Gastrocnemius medialis (tissue), 4 donors: ENCODE results near the gene TRA2B. TPM values are rescaled to one million over a fixed set of nuclear protein-coding genes. Genes with fewer than 3 reads are reported as not detected.

Experiments
- ATAC-seq, 2 donors: fragments of 150-250 bp; one replicate each; pipeline ENCODE4 v1.9.1; 2016
- DNase-seq, 2 donors: peaks; one replicate each; pipeline ENCODE4 v3.0.0-alpha.2; 2019
- H3K27ac ChIP-seq, 4 donors: fragments of 200-600 bp; sonication (generic); 1 replicate in 1 of 4; 2 replicates in 3 of 4; pipeline ENCODE4 v1.5.1; 2016 to 2018; ENCODE audit warnings: mild to moderate bottlenecking in 2 of 4, moderate library complexity in 1 of 4
- H3K27me3 ChIP-seq, 3 donors: fragments of 200-600 bp; sonication (generic) in 2 of 3; 1 replicate in 1 of 3; 2 replicates in 2 of 3; pipeline versions ENCODE4 v1.5.1 to v1.6.0; 2016 to 2019; ENCODE audit warnings: mild to moderate bottlenecking in 1 of 3, moderate library complexity in 1 of 3
- H3K36me3 ChIP-seq, 2 donors: fragments of 200-600 bp; sonication (generic) in 1 of 2; one replicate each; pipeline ENCODE4 v1.5.1; 2017 to 2018
- H3K4me1 ChIP-seq, 2 donors: fragments of 200-600 bp; sonication (generic) in 1 of 2; one replicate each; pipeline ENCODE4 v1.5.1; 2016 to 2017; ENCODE audit warnings: mild to moderate bottlenecking in 2 of 2
- H3K4me3 ChIP-seq, 4 donors: fragments of 200-600 bp; sonication (generic) in 3 of 4; 1 replicate in 1 of 4; 2 replicates in 3 of 4; pipeline ENCODE4 v1.5.1; 2016 to 2019; ENCODE audit warnings: mild to moderate bottlenecking in 2 of 4
- H3K9me3 ChIP-seq, 3 donors: fragments of 200-600 bp; sonication (generic) in 2 of 3; 1 replicate in 1 of 3; 2 replicates in 2 of 3; pipeline ENCODE4 v1.5.1; 2016 to 2019
- CTCF ChIP-seq, 5 experiments: fragments of 450-650 bp in 3 of 5; fragments of 200-600 bp in 2 of 5; sonication (generic) in 2 of 5; IDR thresholded peaks in 4 of 5; conservative IDR thresholded peaks in 1 of 5; 1 replicate in 4 of 5; 2 replicates in 1 of 5; pipeline ENCODE4 v1.5.1; 2016 to 2019; ENCODE audit warnings: antibody characterized with exemption in 5 of 5, mild to moderate bottlenecking in 3 of 5, moderate library complexity in 3 of 5
- POLR2A ChIP-seq, 2 donors: fragments of 450-650 bp; IDR thresholded peaks; one replicate each; pipeline ENCODE4 v1.6.1; 2017; ENCODE audit warnings: antibody characterized with exemption in 2 of 2, mild to moderate bottlenecking in 2 of 2, moderate library complexity in 2 of 2
- in situ Hi-C, 4 donors: fragments of 200-750 bp; cut with MboI; loops; one replicate each; pipeline versions ENCODE4 v1.15.0 to v1.8.0; 2017; ENCODE audit warnings: low sequenced_read_pairs in 4 of 4
- intact Hi-C: fragments of 100-400 bp; cut with DNase I; formaldehyde crosslinking; loops from one replicate; pipeline ENCODE4 v1.15.1; 2023; ENCODE audit warnings: low total_unique reads
- total RNA-seq, 4 donors: library from RNA; depleted of rRNA; stranded (reverse); fragments of >200 nt; gene quantifications; one replicate each; pipeline versions ENCODE4 v1.1.0 to v1.2.3, GENCODE V29; 2016

Gene TRA2B
- total RNA-seq, 4 donors from 2014 or later, result 57.5 to 234 (median 65.1) TPM

- H3K4me3 ChIP-seq, result no peak overlapping the region
- H3K36me3 ChIP-seq, result no peaks in the 10 kb centered on the region
- no peak for DNase-seq
- in situ Hi-C loops (no loop called here), intact Hi-C loops (no loop called here)
- H3K4me1 ChIP-seq, result no peaks in the 10 kb centered on the region
- ATAC-seq, result no peak
- TF ChIP-seq POLR2A (IDR thresholded peaks at IDR 0.05), result no peak
- no peak for TF ChIP-seq CTCF (IDR thresholded peaks at IDR 0.05 in 4 of 5, conservative IDR thresholded peaks at IDR 0.05 in 1 of 5)
- H3K27me3 ChIP-seq, result no peaks in the 10 kb centered on the region
- H3K27ac ChIP-seq, result no peak overlapping the region
- H3K9me3 ChIP-seq, result no peaks in the 10 kb centered on the region
Measured at GRCh38 chr3:185968168-185968567, 30.4 kb upstream of the TRA2B start.

GRCh38 chr3:185966655-185967054 lies 28.8 kb upstream of the TRA2B start:
- Histone ChIP-seq H3K36me3 (no peaks in the 10 kb centered on the region), H3K27me3 (no peaks in the 10 kb centered on the region), H3K4me3 (no peak overlapping the region), H3K27ac (no peak overlapping the region), H3K9me3 (no peaks in the 10 kb centered on the region), H3K4me1 (no peaks in the 10 kb centered on the region)
- ATAC-seq, result no peak
- in situ Hi-C loops, result no loop called here
- TF ChIP-seq CTCF (IDR thresholded peaks at IDR 0.05 in 4 of 5, conservative IDR thresholded peaks at IDR 0.05 in 1 of 5) (no peak), POLR2A (IDR thresholded peaks at IDR 0.05) (no peak)
- intact Hi-C loops, result no loop called here
- no peak for DNase-seq

- no peaks in the 10 kb centered on the region for H3K36me3 ChIP-seq
- intact Hi-C loops, result no loop called here
- in situ Hi-C loops, result no loop called here
Measured at GRCh38 chr3:185965496-185965895, 27.7 kb upstream of the TRA2B start.

GRCh38 chr3:185961675-185962232 lies 23.9 kb upstream of the TRA2B start:
- no peak for ATAC-seq
- Histone ChIP-seq H3K4me1 (peaks cover 11 to 13% of the 10 kb centered on the region in 2 donors), H3K4me3 (no peak overlapping the region), H3K27me3 (no peaks in the 10 kb centered on the region), H3K27ac (no peak overlapping the region), H3K36me3 (no peaks in the 10 kb centered on the region), H3K9me3 (no peaks in the 10 kb centered on the region)
- DNase-seq, result no peak
- in situ Hi-C loops (no loop called here), intact Hi-C loops (no loop called here)
- TF ChIP-seq CTCF (IDR thresholded peaks at IDR 0.05 in 4 of 5, conservative IDR thresholded peaks at IDR 0.05 in 1 of 5), result no peak
- TF ChIP-seq POLR2A (IDR thresholded peaks at IDR 0.05), result no peak

More at GRCh38 chr3:185965496-185965895, 27.7 kb upstream of the TRA2B start:
- no peak overlapping the region for H3K27ac ChIP-seq
- H3K4me3 ChIP-seq, result no peak overlapping the region
- no peak for DNase-seq
- H3K9me3 ChIP-seq, result no peaks in the 10 kb centered on the region
- peaks cover 3 to 4% of the 10 kb centered on the region in 2 donors for H3K4me1 ChIP-seq
- no peaks in the 10 kb centered on the region for H3K27me3 ChIP-seq
- ATAC-seq, result no peak
- no peak for TF ChIP-seq CTCF (IDR thresholded peaks at IDR 0.05 in 4 of 5, conservative IDR thresholded peaks at IDR 0.05 in 1 of 5)
- TF ChIP-seq POLR2A (IDR thresholded peaks at IDR 0.05), result no peak
